Body of pancreas (tissue), 4 donors: Measurements from ENCODE around the gene GNAZ.

Experiments
- CTCF ChIP-seq, 7 experiments: fragments of 450-650 bp in 4 of 7; fragments of 200-600 bp in 3 of 7; sonication (generic) in 3 of 7; IDR thresholded peaks; one replicate each; pipeline ENCODE4 v1.5.1; 2016 to 2019; ENCODE audit warnings: antibody characterized with exemption in 7 of 7
- POLR2A ChIP-seq, 3 donors: fragments of 450-650 bp; IDR thresholded peaks; one replicate each; pipeline ENCODE4 v1.6.1; 2016; ENCODE audit warnings: antibody characterized with exemption in 3 of 3, mild to moderate bottlenecking in 2 of 3

- TF ChIP-seq POLR2A (IDR thresholded peaks at IDR 0.05) (no peak), CTCF (IDR thresholded peaks at IDR 0.05) (no peak)
Measured at GRCh38 chr22:23147617-23148387, 77.5 kb downstream of the GNAZ start.
